Activated CD8-positive, alpha-beta T cell treated with anti-CD3 and anti-CD28 coated beads for 36 hours (primary cell): Measurements from ENCODE around the gene CDK11B. TPM values are rescaled to one million over a fixed set of nuclear protein-coding genes. Genes with fewer than 3 reads are reported as not detected.

Experiments used
- ATAC-seq: fragments of 200-7000 bp; cut with Tn5 transposase; one replicate; pipeline ENCODE4 v1.10.0; 2021; ENCODE audit warnings: mild to moderate bottlenecking, moderate library complexity
- CTCF ChIA-PET: fragments of 350-600 bp; sonication (Branson Sonifier 250); formaldehyde crosslinking; loops from one replicate; lab custom pipeline; 2021; ENCODE audit warnings: antibody characterized with exemption; lab: Charles Lee
- POLR2A ChIA-PET: fragments of 350-600 bp; sonication (Branson Sonifier 250); formaldehyde crosslinking; loops from one replicate; lab custom pipeline; 2021; ENCODE audit warnings: antibody characterized with exemption; lab: Charles Lee
- DNase-seq: peaks from one replicate; pipeline ENCODE4 v3.0.0-alpha.2; 2020
- H3K27ac Mint-ChIP-seq: one replicate; pipeline ENCODE4 v1.8.0; 2021; ENCODE audit warnings: mild to moderate bottlenecking, mixed read lengths
- H3K27me3 Mint-ChIP-seq: one replicate; pipeline ENCODE4 v1.8.0; 2021; ENCODE audit warnings: mixed read lengths
- H3K36me3 Mint-ChIP-seq: one replicate; pipeline ENCODE4 v1.8.0; 2021; ENCODE audit warnings: low read depth, mixed read lengths
- H3K4me1 Mint-ChIP-seq: one replicate; pipeline ENCODE4 v1.8.0; 2021; ENCODE audit warnings: low read depth, mixed read lengths
- H3K4me3 Mint-ChIP-seq: one replicate; pipeline ENCODE4 v1.8.0; 2021; ENCODE audit warnings: mild to moderate bottlenecking, moderate library complexity, mixed read lengths
- H3K9me3 Mint-ChIP-seq: one replicate; pipeline ENCODE4 v1.8.0; 2021; ENCODE audit warnings: mixed read lengths
- CTCF ChIP-seq: fragments of 200-600 bp; IDR thresholded peaks from one replicate; pipeline ENCODE4 v1.8.0; 2022; ENCODE audit warnings: antibody characterized with exemption, mild to moderate bottlenecking
- intact Hi-C: fragments of 100-400 bp; cut with micrococcal nuclease; formaldehyde crosslinking; loops from one replicate; pipeline ENCODE4 v1.10.0; 2022
- total RNA-seq, 2 experiments: library from RNA; stranded (reverse); gene quantifications; one replicate each; pipeline ENCODE4 v1.2.3, GENCODE V29; 2021

The CDK11B gene
- total RNA-seq, 2 experiments from 2014 or later, result 29.4 to 32.0 TPM

- POLR2A ChIA-PET, result interaction anchor here (1.0 kb wide), 1 partner anchor 12 kb away, joined by 3 read pairs; no protein-coding TSS in a partner anchor
- CTCF ChIA-PET, result no interaction called here
Observed at GRCh38 chr1:1625824-1626206, 33.0 kb downstream of the CDK11B start.

GRCh38 chr1:1625404-1625775 lies 33.4 kb downstream of the CDK11B start:
- Mint-ChIP-seq H3K36me3 (peaks cover 2% of the 10 kb centered on the region), H3K27ac (no peak overlapping the region), H3K4me3 (no peak overlapping the region), H3K27me3 (peaks cover 2% of the 10 kb centered on the region), H3K4me1 (peaks cover 10% of the 10 kb centered on the region), H3K9me3 (no peaks in the 10 kb centered on the region)
- TF ChIP-seq CTCF, result no peak
- intact Hi-C loops, result no loop called here
- no peak for ATAC-seq
- DNase-seq, result no peak
- POLR2A ChIA-PET, result interaction anchor here (1.2 kb wide), 2 partner anchors 10 to 12 kb away, joined by 3 read pairs; partner anchors contain the start of gene MIB2
- CTCF ChIA-PET, result no interaction called here

More at GRCh38 chr1:1625824-1626206, 33.0 kb downstream of the CDK11B start:
- ATAC-seq, result no peak
- Mint-ChIP-seq H3K27ac (no peak overlapping the region), H3K36me3 (peaks cover 2% of the 10 kb centered on the region), H3K27me3 (peaks cover 2% of the 10 kb centered on the region), H3K4me3 (no peak overlapping the region), H3K4me1 (peaks cover 10% of the 10 kb centered on the region), H3K9me3 (no peaks in the 10 kb centered on the region)
- no peak for DNase-seq
- no peak for TF ChIP-seq CTCF
- intact Hi-C loops, result no loop called here

DNA sequence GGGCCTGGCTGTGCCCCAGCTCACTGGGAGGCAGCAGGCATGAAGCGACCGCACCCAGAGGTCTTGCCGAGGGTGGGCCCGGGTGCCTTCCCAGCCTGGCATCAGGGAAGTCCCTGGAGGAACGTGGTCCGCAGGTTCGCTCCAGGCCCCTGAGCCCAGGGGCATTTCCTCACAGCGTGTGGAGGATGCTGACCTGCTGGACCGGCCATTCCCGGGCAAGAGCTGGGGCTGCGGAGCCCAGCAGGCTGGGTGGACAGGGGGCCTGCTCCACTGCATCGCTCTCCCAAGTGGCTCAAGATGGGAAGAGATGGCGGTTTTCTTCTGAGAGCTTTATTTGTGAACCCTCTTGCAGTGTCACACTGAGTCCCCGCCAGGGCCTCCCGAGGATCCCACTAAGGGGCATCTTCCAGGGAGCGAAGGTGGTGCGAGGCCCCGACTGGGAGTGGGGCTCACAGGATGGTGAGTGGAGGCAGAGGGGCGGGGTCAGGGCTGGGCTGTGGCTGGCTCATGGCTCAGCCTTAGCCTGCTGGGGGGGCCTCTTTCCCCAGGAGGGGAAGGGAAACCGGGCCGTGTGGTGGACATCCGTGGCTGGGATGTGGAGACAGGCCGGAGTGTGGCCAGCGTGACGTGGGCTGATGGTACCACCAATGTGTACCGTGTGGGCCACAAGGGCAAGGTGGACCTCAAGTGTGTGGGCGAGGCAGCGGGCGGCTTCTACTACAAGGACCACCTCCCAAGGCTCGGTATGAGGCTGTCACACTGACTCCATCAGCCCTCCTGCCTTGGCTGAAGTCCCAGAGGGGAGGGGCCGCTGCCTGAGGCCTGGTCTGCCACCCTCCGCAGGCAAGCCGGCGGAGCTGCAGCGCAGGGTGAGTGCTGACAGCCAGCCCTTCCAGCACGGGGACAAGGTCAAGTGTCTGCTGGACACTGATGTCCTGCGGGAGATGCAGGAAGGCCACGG lies 34.1 kb downstream of the CDK11B start:
- intact Hi-C loops, result no loop called here
- H3K36me3 Mint-ChIP-seq, result no peaks in the 10 kb centered on the region
- no peaks in the 10 kb centered on the region for H3K27me3 Mint-ChIP-seq
- ATAC-seq, result no peak
- TF ChIP-seq CTCF, result no peak
- peaks cover 5% of the 10 kb centered on the region for H3K4me1 Mint-ChIP-seq
- no peak for DNase-seq
- CTCF ChIA-PET, result no interaction called here
- no peak overlapping the region for H3K27ac Mint-ChIP-seq
- POLR2A ChIA-PET, result interaction anchor here (1.1 to 1.2 kb wide), 3 partner anchors 9 to 239 kb away, joined by 3 read pairs; partner anchors contain the start of gene MIB2
- no peaks in the 10 kb centered on the region for H3K9me3 Mint-ChIP-seq
- no peak overlapping the region for H3K4me3 Mint-ChIP-seq

GRCh38 chr1:1623631-1624442 lies 35.0 kb downstream of the CDK11B start:
- TF ChIP-seq CTCF, result no peak
- ATAC-seq, result no peak
- no peaks in the 10 kb centered on the region for H3K27me3 Mint-ChIP-seq
- H3K27ac Mint-ChIP-seq, result no peak overlapping the region
- peaks cover 5% of the 10 kb centered on the region for H3K4me1 Mint-ChIP-seq
- H3K36me3 Mint-ChIP-seq, result no peaks in the 10 kb centered on the region
- DNase-seq, result peak; percentile 2
- no peak overlapping the region for H3K4me3 Mint-ChIP-seq
- intact Hi-C loops, result no loop called here
- ChIA-PET POLR2A (interaction anchor here (1.1 kb wide), 1 partner anchor 238 kb away, joined by 3 read pairs; no protein-coding TSS in a partner anchor), CTCF (no interaction called here)
- H3K9me3 Mint-ChIP-seq, result no peaks in the 10 kb centered on the region
